ENCODE data around the gene ZNF407.
A peak's percentile ranks its signal among the peaks of the same experiment; 100 is the strongest.

ZNF407 gene

DNA sequence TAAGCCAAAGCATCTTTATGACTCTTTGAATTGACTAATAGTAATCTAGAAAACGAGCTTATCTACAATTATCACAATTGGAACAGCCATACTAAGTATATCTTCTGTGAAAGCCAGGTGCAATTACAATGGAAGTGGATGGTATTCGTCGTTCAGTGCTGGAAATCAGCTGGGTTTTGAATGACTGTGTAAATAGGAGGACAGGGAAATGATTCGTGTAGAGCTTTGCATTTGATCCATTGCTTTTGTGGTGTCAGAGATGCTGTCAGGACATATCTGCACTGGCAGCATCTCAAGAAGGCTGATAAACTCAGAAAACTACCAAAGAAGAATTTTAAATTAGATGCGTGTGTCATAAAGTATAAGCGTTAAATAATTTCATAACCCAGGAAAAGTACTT is 187.1 kb downstream of the ZNF407 start:
- ATAC-seq = no peak
- TF ChIP-seq SNAI2 (CRISPR knock-in tag; IDR thresholded peaks at IDR 0.05) = no peak

DNA sequence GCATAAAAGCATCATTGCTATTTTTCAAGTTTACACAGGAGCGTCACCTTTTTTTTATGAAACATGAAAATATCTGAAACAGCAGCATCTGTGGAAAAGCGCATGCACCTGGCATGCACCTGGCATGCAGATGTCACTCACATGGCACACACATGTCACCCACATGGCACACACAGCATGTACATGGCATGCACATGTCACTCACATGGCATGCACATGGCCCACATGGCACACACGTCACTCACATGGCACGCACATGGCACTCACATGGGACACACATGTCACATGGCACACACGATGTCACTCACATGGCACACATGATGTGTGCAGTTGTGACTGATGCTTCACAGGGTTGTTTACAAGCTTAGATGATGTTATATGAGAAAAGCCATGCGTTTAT is 188.0 kb downstream of the ZNF407 start:
- no peak for ATAC-seq
- TF ChIP-seq TCF4 (CRISPR knock-in tag; IDR thresholded peaks at IDR 0.05; ENCODE audit: borderline replicate concordance) = peak; percentile 66; the same call in 1 of the 2 replicates
- TF ChIP-seq CSDC2 (CRISPR knock-in tag; IDR thresholded peaks at IDR 0.05) = no peak

DNA sequence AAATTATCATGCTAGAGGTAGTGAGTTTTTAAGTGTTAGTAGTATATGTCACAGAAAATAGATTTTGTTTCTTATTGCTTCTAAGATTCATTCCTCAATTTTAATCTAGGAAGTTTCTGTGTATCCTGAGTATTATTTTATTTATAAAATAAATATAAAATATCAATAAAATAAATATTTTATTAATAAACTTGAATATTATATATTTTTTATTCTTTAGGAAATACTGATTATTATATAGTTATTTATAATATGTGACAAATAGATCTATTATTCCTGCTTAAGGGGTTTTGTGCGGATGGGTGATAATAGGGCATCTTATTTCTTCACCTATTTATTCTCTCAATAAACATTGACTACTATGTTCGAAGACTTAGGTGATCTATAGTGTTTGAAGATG is 191.0 kb downstream of the ZNF407 start:
- ATAC-seq = no peak

DNA sequence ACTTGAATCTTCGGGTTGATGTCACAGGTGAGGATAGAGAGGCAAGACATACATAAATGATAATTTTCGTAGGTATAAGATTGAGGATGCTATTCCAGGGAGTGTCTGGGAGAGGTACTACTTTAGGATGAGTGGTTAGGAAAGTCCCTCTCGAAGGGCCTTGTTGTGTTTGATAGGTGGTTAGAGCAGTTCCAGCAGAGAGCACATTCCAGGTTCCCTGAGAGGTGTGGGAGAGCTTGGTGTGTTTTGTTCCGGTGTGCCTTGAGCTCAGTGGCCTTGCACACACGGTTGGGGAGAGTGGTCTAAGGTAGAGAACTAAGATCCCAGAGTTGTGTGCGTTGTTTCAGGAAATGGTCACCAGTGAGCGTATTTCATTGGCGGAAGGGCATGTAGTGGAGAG is 191.4 kb downstream of the ZNF407 start:
- ATAC-seq = no peak
- TF ChIP-seq ZNF8 (CRISPR knock-in tag; IDR thresholded peaks at IDR 0.05) = no peak
- TF ChIP-seq ZNF70 (CRISPR knock-in tag; IDR thresholded peaks at IDR 0.05) = no peak
- TF ChIP-seq, protein P1, sequence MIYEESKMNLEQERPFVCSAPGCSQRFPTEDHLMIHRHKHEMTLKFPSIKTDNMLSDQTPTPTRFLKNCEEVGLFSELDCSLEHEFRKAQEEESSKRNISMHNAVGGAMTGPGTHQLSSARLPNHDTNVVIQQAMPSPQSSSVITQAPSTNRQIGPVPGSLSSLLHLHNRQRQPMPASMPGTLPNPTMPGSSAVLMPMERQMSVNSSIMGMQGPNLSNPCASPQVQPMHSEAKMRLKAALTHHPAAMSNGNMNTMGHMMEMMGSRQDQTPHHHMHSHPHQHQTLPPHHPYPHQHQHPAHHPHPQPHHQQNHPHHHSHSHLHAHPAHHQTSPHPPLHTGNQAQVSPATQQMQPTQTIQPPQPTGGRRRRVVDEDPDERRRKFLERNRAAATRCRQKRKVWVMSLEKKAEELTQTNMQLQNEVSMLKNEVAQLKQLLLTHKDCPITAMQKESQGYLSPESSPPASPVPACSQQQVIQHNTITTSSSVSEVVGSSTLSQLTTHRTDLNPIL (CRISPR knock-in tag; IDR thresholded peaks at IDR 0.05; ENCODE audit: low read depth) = no peak
- no peak for TF ChIP-seq RARB (CRISPR knock-in tag; IDR thresholded peaks at IDR 0.05)
- no peak for TF ChIP-seq GLIS3 (CRISPR knock-in tag; IDR thresholded peaks at IDR 0.05)
- TF ChIP-seq, protein P2, sequence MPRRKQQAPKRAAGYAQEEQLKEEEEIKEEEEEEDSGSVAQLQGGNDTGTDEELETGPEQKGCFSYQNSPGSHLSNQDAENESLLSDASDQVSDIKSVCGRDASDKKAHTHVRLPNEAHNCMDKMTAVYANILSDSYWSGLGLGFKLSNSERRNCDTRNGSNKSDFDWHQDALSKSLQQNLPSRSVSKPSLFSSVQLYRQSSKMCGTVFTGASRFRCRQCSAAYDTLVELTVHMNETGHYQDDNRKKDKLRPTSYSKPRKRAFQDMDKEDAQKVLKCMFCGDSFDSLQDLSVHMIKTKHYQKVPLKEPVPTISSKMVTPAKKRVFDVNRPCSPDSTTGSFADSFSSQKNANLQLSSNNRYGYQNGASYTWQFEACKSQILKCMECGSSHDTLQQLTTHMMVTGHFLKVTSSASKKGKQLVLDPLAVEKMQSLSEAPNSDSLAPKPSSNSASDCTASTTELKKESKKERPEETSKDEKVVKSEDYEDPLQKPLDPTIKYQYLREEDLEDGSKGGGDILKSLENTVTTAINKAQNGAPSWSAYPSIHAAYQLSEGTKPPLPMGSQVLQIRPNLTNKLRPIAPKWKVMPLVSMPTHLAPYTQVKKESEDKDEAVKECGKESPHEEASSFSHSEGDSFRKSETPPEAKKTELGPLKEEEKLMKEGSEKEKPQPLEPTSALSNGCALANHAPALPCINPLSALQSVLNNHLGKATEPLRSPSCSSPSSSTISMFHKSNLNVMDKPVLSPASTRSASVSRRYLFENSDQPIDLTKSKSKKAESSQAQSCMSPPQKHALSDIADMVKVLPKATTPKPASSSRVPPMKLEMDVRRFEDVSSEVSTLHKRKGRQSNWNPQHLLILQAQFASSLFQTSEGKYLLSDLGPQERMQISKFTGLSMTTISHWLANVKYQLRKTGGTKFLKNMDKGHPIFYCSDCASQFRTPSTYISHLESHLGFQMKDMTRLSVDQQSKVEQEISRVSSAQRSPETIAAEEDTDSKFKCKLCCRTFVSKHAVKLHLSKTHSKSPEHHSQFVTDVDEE (CRISPR knock-in tag; IDR thresholded peaks at IDR 0.05) = no peak
- TF ChIP-seq SNAI2 (CRISPR knock-in tag; IDR thresholded peaks at IDR 0.05) = no peak
- no peak for TF ChIP-seq ESRRG (CRISPR knock-in tag; IDR thresholded peaks at IDR 0.05)
- TF ChIP-seq ARNTL (CRISPR knock-in tag; IDR thresholded peaks at IDR 0.05; ENCODE audit: borderline replicate concordance, low read depth) = no peak
- TF ChIP-seq TCF4 (CRISPR knock-in tag; IDR thresholded peaks at IDR 0.05; ENCODE audit: borderline replicate concordance) = no peak
- TF ChIP-seq PPARA (CRISPR knock-in tag; IDR thresholded peaks at IDR 0.05; ENCODE audit: borderline replicate concordance) = no peak
- TF ChIP-seq, protein P3, sequence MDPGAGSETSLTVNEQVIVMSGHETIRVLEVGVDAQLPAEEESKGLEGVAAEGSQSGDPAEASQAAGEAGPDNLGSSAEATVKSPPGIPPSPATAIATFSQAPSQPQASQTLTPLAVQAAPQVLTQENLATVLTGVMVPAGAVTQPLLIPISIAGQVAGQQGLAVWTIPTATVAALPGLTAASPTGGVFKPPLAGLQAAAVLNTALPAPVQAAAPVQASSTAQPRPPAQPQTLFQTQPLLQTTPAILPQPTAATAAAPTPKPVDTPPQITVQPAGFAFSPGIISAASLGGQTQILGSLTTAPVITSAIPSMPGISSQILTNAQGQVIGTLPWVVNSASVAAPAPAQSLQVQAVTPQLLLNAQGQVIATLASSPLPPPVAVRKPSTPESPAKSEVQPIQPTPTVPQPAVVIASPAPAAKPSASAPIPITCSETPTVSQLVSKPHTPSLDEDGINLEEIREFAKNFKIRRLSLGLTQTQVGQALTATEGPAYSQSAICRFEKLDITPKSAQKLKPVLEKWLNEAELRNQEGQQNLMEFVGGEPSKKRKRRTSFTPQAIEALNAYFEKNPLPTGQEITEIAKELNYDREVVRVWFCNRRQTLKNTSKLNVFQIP (CRISPR knock-in tag; IDR thresholded peaks at IDR 0.05; ENCODE audit: borderline replicate concordance, low read depth) = no peak
- TF ChIP-seq CSDC2 (CRISPR knock-in tag; IDR thresholded peaks at IDR 0.05) = no peak
- TF ChIP-seq BACH2 (CRISPR knock-in tag; IDR thresholded peaks at IDR 0.05; ENCODE audit: borderline replicate concordance) = no peak
- TF ChIP-seq ISL1 (CRISPR knock-in tag; IDR thresholded peaks at IDR 0.05) = no peak
- TF ChIP-seq, protein P4, sequence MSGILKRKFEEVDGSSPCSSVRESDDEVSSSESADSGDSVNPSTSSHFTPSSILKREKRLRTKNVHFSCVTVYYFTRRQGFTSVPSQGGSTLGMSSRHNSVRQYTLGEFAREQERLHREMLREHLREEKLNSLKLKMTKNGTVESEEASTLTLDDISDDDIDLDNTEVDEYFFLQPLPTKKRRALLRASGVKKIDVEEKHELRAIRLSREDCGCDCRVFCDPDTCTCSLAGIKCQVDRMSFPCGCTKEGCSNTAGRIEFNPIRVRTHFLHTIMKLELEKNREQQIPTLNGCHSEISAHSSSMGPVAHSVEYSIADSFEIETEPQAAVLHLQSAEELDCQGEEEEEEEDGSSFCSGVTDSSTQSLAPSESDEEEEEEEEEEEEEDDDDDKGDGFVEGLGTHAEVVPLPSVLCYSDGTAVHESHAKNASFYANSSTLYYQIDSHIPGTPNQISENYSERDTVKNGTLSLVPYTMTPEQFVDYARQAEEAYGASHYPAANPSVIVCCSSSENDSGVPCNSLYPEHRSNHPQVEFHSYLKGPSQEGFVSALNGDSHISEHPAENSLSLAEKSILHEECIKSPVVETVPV (CRISPR knock-in tag; IDR thresholded peaks at IDR 0.05) = no peak
- TF ChIP-seq, protein P5, sequence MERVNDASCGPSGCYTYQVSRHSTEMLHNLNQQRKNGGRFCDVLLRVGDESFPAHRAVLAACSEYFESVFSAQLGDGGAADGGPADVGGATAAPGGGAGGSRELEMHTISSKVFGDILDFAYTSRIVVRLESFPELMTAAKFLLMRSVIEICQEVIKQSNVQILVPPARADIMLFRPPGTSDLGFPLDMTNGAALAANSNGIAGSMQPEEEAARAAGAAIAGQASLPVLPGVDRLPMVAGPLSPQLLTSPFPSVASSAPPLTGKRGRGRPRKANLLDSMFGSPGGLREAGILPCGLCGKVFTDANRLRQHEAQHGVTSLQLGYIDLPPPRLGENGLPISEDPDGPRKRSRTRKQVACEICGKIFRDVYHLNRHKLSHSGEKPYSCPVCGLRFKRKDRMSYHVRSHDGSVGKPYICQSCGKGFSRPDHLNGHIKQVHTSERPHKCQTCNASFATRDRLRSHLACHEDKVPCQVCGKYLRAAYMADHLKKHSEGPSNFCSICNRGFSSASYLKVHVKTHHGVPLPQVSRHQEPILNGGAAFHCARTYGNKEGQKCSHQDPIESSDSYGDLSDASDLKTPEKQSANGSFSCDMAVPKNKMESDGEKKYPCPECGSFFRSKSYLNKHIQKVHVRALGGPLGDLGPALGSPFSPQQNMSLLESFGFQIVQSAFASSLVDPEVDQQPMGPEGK (CRISPR knock-in tag; IDR thresholded peaks at IDR 0.05; ENCODE audit: borderline replicate concordance) = no peak
- no peak for TF ChIP-seq OSR1 (CRISPR knock-in tag; IDR thresholded peaks at IDR 0.05)
- no peak for TF ChIP-seq ZFP3 (CRISPR knock-in tag; IDR thresholded peaks at IDR 0.05)

More for the DNA sequence above, 191.0 kb downstream of the ZNF407 start:
- TF ChIP-seq, protein P5 (CRISPR knock-in tag; IDR thresholded peaks at IDR 0.05; ENCODE audit: borderline replicate concordance) = no peak
- TF ChIP-seq ZNF8 (CRISPR knock-in tag; IDR thresholded peaks at IDR 0.05) (no peak), CSDC2 (CRISPR knock-in tag; IDR thresholded peaks at IDR 0.05) (no peak), TOX (CRISPR knock-in tag; IDR thresholded peaks at IDR 0.05; ENCODE audit: borderline replicate concordance) (no peak), ZNF565 (CRISPR knock-in tag; conservative IDR thresholded peaks at IDR 0.05; ENCODE audit: low read depth) (no peak), BACH2 (CRISPR knock-in tag; IDR thresholded peaks at IDR 0.05; ENCODE audit: borderline replicate concordance) (no peak), ESRRG (CRISPR knock-in tag; IDR thresholded peaks at IDR 0.05) (no peak), OSR1 (CRISPR knock-in tag; IDR thresholded peaks at IDR 0.05) (no peak), SNAI2 (CRISPR knock-in tag; IDR thresholded peaks at IDR 0.05) (no peak), RARB (CRISPR knock-in tag; IDR thresholded peaks at IDR 0.05) (no peak), ZFP30 (CRISPR knock-in tag; IDR thresholded peaks at IDR 0.05) (no peak)
- TF ChIP-seq, protein P1 (CRISPR knock-in tag; IDR thresholded peaks at IDR 0.05; ENCODE audit: low read depth) = no peak
